Measurements from ENCODE around the gene MZT1.
A peak's percentile ranks its signal among the peaks of the same experiment; 100 is the strongest.

MZT1 gene

GRCh38 chr13:72694314-72694713 is 33.1 kb downstream of the MZT1 start:
- ChIA-PET CTCF (interaction anchor here (0.5 to 1.2 kb wide), 3 partner anchors 9 to 586 kb away, joined by 3 read pairs; no protein-coding TSS in a partner anchor), POLR2A (no interaction called here)
- no peaks in the 10 kb centered on the region for H3K9me3 ChIP-seq (ENCODE audit: control insufficient read depth, insufficient read depth, low read depth, low read length)
- H3K36me3 ChIP-seq (ENCODE audit: control insufficient read depth in 2 of 2, insufficient read depth in 1 of 2, low read length in 2 of 2) = no peaks in the 10 kb centered on the region
- H3K4me3 ChIP-seq (ENCODE audit: low read depth, low read length) = no peak overlapping the region
- no peak overlapping the region for H3K27ac ChIP-seq (ENCODE audit: extremely low read depth, low read depth, low read length)
- TF ChIP-seq ZNF26 (tag by site-specific recombination; IDR thresholded peaks at IDR 0.05) = no peak
- no peaks in the 10 kb centered on the region for H3K4me1 ChIP-seq (ENCODE audit: control insufficient read depth, insufficient read depth, low read length)

GRCh38 chr13:72693832-72694231 is 33.6 kb downstream of the MZT1 start:
- Histone ChIP-seq H3K4me3 (ENCODE audit: low read depth, low read length) (no peak overlapping the region), H3K36me3 (ENCODE audit: control insufficient read depth in 2 of 2, insufficient read depth in 1 of 2, low read length in 2 of 2) (no peaks in the 10 kb centered on the region), H3K4me1 (ENCODE audit: control insufficient read depth, insufficient read depth, low read length) (no peaks in the 10 kb centered on the region), H3K9me3 (ENCODE audit: control insufficient read depth, insufficient read depth, low read depth, low read length) (no peaks in the 10 kb centered on the region), H3K27ac (ENCODE audit: extremely low read depth, low read depth, low read length) (no peak overlapping the region)
- CTCF ChIA-PET = interaction anchor here (0.5 to 1.2 kb wide), 2 partner anchors 43 to 586 kb away, joined by 3 read pairs; no protein-coding TSS in a partner anchor
- no peak for TF ChIP-seq HIC1 (tag by site-specific recombination; IDR thresholded peaks at IDR 0.05)
- no peak for TF ChIP-seq ZNF747 (tag by site-specific recombination; IDR thresholded peaks at IDR 0.05)
- TF ChIP-seq ELK4 (IDR thresholded peaks at IDR 0.05; ENCODE audit: borderline replicate concordance, low read depth, low read length) = no peak
- TF ChIP-seq ZNF513 (tag by site-specific recombination; IDR thresholded peaks at IDR 0.05) = no peak
- no peak for TF ChIP-seq ZNF776 (tag by site-specific recombination; IDR thresholded peaks at IDR 0.05; ENCODE audit: borderline replicate concordance)
- no peak for TF ChIP-seq GLI4 (tag by site-specific recombination; IDR thresholded peaks at IDR 0.05)
- TF ChIP-seq SCRT2 (tag by site-specific recombination; IDR thresholded peaks at IDR 0.05) = peak; percentile 84
- TF ChIP-seq ZBTB26 (tag by site-specific recombination; optimal IDR thresholded peaks at IDR 0.05) = no peak
- no peak for TF ChIP-seq KLF8 (tag by site-specific recombination; IDR thresholded peaks at IDR 0.05)
- no peak for TF ChIP-seq OVOL3 (tag by site-specific recombination; IDR thresholded peaks at IDR 0.05)
- TF ChIP-seq ZNF404 (tag by site-specific recombination; IDR thresholded peaks at IDR 0.05) = no peak
- TF ChIP-seq HOXC10 (CRISPR knock-in tag; IDR thresholded peaks at IDR 0.05) = no peak
- peak; percentile 53; the same call in 1 of the 2 replicates for TF ChIP-seq SCRT1 (tag by site-specific recombination; IDR thresholded peaks at IDR 0.05; ENCODE audit: borderline replicate concordance)
- no peak for TF ChIP-seq ZNF184 (tag by site-specific recombination; IDR thresholded peaks at IDR 0.05)
- no peak for TF ChIP-seq PRDM4 (tag by site-specific recombination; IDR thresholded peaks at IDR 0.05)
- POLR2A ChIA-PET = no interaction called here
